BE2C (cell line): Measurements from ENCODE around the gene CHST2.

ENCODE experiments used
- DNase-seq: peaks from one replicate; pipeline ENCODE4 v3.0.0-alpha.2; 2020
- H3K27me3 ChIP-seq: fragments of 250-450 bp; sonication (Bioruptor Pico); 2 replicates; pipeline ENCODE4 v1.5.1; 2020; ENCODE audit warnings: mild to moderate bottlenecking
- H3K36me3 ChIP-seq: fragments of 250-450 bp; sonication (Bioruptor Pico); 2 replicates; pipeline ENCODE4 v1.5.1; 2020; ENCODE audit warnings: mild to moderate bottlenecking
- H3K4me1 ChIP-seq: fragments of 250-450 bp; sonication (Bioruptor Pico); 2 replicates; pipeline ENCODE4 v1.5.1; 2020
- H3K4me3 ChIP-seq: 2 replicates; pipeline ENCODE4 v1.5.1; 2011; ENCODE audit warnings: low read depth, low read length
- H3K9me3 ChIP-seq: fragments of 250-450 bp; sonication (Bioruptor Pico); 2 replicates; pipeline ENCODE4 v1.5.1; 2020
- TF ChIP-seq, protein P1 (sequence below): IDR thresholded peaks from 2 replicates; pipeline ENCODE4 v1.5.1; 2012; ENCODE audit warnings: mild to moderate bottlenecking, low read depth, low read length

Gene CHST2

DNA sequence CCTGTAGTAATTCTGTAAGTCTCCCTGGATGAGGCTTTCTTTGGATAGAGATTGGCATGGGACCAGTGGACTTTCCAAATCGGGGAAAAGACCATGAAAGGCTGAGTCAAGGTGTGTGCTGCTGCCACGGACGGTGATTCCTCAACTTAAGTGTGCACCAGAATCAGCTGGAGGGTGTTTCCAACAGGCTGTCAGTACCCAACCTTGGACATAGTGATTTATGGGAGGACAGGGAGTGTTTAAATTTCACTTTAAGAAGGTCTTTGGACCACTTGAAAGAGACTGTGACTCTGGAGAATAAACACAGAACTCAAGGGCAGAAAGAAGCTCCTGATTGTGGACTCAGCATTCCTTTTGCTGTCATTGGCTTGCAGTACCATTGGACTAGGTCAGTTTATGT lies 20.4 kb upstream of the CHST2 start:
- H3K27me3 ChIP-seq, result no peaks in the 10 kb centered on the region
- no peak for DNase-seq
- TF ChIP-seq, protein P1, sequence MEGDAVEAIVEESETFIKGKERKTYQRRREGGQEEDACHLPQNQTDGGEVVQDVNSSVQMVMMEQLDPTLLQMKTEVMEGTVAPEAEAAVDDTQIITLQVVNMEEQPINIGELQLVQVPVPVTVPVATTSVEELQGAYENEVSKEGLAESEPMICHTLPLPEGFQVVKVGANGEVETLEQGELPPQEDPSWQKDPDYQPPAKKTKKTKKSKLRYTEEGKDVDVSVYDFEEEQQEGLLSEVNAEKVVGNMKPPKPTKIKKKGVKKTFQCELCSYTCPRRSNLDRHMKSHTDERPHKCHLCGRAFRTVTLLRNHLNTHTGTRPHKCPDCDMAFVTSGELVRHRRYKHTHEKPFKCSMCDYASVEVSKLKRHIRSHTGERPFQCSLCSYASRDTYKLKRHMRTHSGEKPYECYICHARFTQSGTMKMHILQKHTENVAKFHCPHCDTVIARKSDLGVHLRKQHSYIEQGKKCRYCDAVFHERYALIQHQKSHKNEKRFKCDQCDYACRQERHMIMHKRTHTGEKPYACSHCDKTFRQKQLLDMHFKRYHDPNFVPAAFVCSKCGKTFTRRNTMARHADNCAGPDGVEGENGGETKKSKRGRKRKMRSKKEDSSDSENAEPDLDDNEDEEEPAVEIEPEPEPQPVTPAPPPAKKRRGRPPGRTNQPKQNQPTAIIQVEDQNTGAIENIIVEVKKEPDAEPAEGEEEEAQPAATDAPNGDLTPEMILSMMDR, result no peak
- H3K9me3 ChIP-seq, result no peaks in the 10 kb centered on the region
- no peaks in the 10 kb centered on the region for H3K4me1 ChIP-seq
- no peak overlapping the region for H3K4me3 ChIP-seq
- H3K36me3 ChIP-seq, result no peaks in the 10 kb centered on the region

GRCh38 chr3:143099690-143100089 lies 19.9 kb upstream of the CHST2 start:
- TF ChIP-seq, protein P1, result no peak
- no peaks in the 10 kb centered on the region for H3K27me3 ChIP-seq
- DNase-seq, result no peak
- H3K4me1 ChIP-seq, result no peaks in the 10 kb centered on the region
- H3K36me3 ChIP-seq, result no peaks in the 10 kb centered on the region
- no peak overlapping the region for H3K4me3 ChIP-seq
- no peaks in the 10 kb centered on the region for H3K9me3 ChIP-seq

- Histone ChIP-seq H3K4me1 (no peaks in the 10 kb centered on the region), H3K9me3 (no peaks in the 10 kb centered on the region)
These were observed 19.1 kb upstream of the CHST2 start for GRCh38 chr3:143100451-143100850.

GRCh38 chr3:143101792-143102381 lies 17.7 kb upstream of the CHST2 start:
- Histone ChIP-seq H3K9me3 (no peaks in the 10 kb centered on the region), H3K27me3 (no peaks in the 10 kb centered on the region), H3K4me1 (no peaks in the 10 kb centered on the region), H3K4me3 (no peak overlapping the region), H3K36me3 (no peaks in the 10 kb centered on the region)
- TF ChIP-seq, protein P1, result no peak
- no peak for DNase-seq

More at GRCh38 chr3:143100451-143100850, 19.1 kb upstream of the CHST2 start:
- H3K4me3 ChIP-seq, result no peak overlapping the region
- DNase-seq, result no peak
- H3K36me3 ChIP-seq, result no peaks in the 10 kb centered on the region
- TF ChIP-seq, protein P1, result no peak
- H3K27me3 ChIP-seq, result no peaks in the 10 kb centered on the region

DNA sequence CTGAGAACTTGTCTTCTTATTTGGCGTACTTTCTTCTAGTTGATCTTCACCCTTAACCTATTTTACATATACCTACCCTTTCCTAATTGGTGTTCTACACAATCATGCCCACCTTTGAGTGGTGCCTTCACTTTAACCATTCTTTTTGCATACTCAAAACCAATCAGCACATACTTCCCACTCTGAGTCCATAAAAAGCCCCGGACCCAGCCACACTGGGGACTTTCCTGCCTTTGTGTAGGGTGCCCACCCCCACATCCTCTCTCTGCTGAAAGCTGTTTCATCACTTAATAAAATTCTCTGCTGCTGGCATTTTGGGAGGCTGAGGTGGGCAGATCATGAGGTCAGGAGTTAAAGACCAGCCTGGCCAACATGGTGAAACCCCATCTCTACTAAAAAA lies 15.9 kb upstream of the CHST2 start:
- Histone ChIP-seq H3K4me3 (no peak overlapping the region), H3K36me3 (no peaks in the 10 kb centered on the region), H3K9me3 (no peaks in the 10 kb centered on the region), H3K4me1 (no peaks in the 10 kb centered on the region), H3K27me3 (no peaks in the 10 kb centered on the region)
- no peak for DNase-seq
- TF ChIP-seq, protein P1, result no peak

DNA sequence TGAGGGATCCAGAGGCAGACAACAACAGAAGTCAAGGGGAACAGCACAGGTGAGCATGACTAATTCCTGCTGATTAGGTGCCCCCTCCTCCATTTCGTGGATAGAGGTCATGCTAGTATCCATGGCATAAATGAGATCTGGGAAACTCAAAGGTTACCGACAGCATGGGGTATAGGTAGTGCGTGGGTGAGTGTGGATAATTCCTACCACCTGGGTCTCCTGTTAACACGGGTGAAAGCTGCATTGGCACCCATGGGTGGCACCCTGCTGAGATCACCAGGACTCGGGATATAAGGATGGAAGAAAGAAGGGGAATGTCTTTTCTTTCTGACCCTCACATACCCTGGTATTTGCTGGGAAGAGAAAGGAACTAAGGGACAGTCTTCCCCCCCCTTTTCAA lies 14.4 kb upstream of the CHST2 start:
- DNase-seq, result no peak
- TF ChIP-seq, protein P1, result no peak

More for the DNA sequence above, 14.4 kb upstream of the CHST2 start:
- no peak overlapping the region for H3K4me3 ChIP-seq
- no peaks in the 10 kb centered on the region for H3K27me3 ChIP-seq
- H3K4me1 ChIP-seq, result no peaks in the 10 kb centered on the region
- H3K9me3 ChIP-seq, result no peaks in the 10 kb centered on the region
- no peaks in the 10 kb centered on the region for H3K36me3 ChIP-seq
